ENCODE measurements around the gene ATXN2L. TPM values are rescaled to one million over a fixed set of nuclear protein-coding genes. Genes with fewer than 3 reads are reported as not detected.

ATXN2L gene
- total RNA-seq, 2 experiments from 2014 or later: 298 to 319 TPM

GRCh38 chr16:28823291-28823872, 583 bp downstream of the ATXN2L start:
- POLR2A ChIA-PET: interaction anchor here (0.7 to 4.3 kb wide), 5 partner anchors 15 to 526 kb away, joined by 3 to 33 read pairs (median 7); partner anchors contain the start of genes SH2B1 and TUFM
- CTCF ChIA-PET: interaction anchor here (1.5 kb wide), 1 partner anchor 40 kb away, joined by 3 read pairs; no protein-coding TSS in a partner anchor
- H3K27me3 Mint-ChIP-seq: no peaks in the 10 kb centered on the region
- DNase-seq (no peak), ATAC-seq (peak; percentile 0)
- peaks cover 46% of the 10 kb centered on the region for H3K36me3 Mint-ChIP-seq (ENCODE audit: low read depth)
- no peaks in the 10 kb centered on the region for H3K9me3 Mint-ChIP-seq (ENCODE audit: low read depth)
- H3K4me3 Mint-ChIP-seq: peak overlapping the region; percentile 96
- intact Hi-C loops (cut with DNase I, micrococcal nuclease): loop anchor here (2.0 to 10.0 kb wide), 9 partner anchors 127 to 1835 kb away; partner anchors contain the start of genes FBRS (in 1 of the 2), INO80E (in 1 of the 2), MYL11 (in 1 of the 2) and NFATC2IP (in 1 of the 2)
- H3K27ac Mint-ChIP-seq: peak overlapping the region; percentile 100
- peaks cover 45% of the 10 kb centered on the region for H3K4me1 Mint-ChIP-seq

GRCh38 chr16:28823873-28824716, 1.3 kb downstream of the ATXN2L start:
- Mint-ChIP-seq H3K27me3 (no peaks in the 10 kb centered on the region), H3K9me3 (ENCODE audit: low read depth) (no peaks in the 10 kb centered on the region), H3K4me3 (peak overlapping the region; percentile 96), H3K27ac (peak overlapping the region; percentile 100), H3K36me3 (ENCODE audit: low read depth) (peaks cover 49% of the 10 kb centered on the region), H3K4me1 (peaks cover 45% of the 10 kb centered on the region)
- ATAC-seq: peak; percentile 80
- DNase-seq: peak; percentile 98
- ChIA-PET CTCF (interaction anchor here (0.6 to 1.5 kb wide), 2 partner anchors 12 to 39 kb away, joined by 3 read pairs; no protein-coding TSS in a partner anchor), POLR2A (interaction anchor here (0.7 to 4.3 kb wide), 7 partner anchors 12 to 527 kb away, joined by 3 to 33 read pairs (median 7); partner anchors contain the start of genes SH2B1 and TUFM)
- intact Hi-C loops (cut with DNase I, micrococcal nuclease): loop anchor here (1.0 to 10.0 kb wide), 16 partner anchors 22 to 1835 kb away; partner anchors contain the start of genes NFATC2IP (in 2 of the 2), TUFM (in 2 of the 2), ALDOA (in 1 of the 2) and FBRS (in 1 of the 2)

- Mint-ChIP-seq H3K36me3 (ENCODE audit: low read depth) (peaks cover 54% of the 10 kb centered on the region), H3K9me3 (ENCODE audit: low read depth) (no peaks in the 10 kb centered on the region), H3K27ac (peak overlapping the region; percentile 100), H3K27me3 (no peaks in the 10 kb centered on the region), H3K4me3 (peak overlapping the region; percentile 96), H3K4me1 (peaks cover 45% of the 10 kb centered on the region)
- DNase-seq (no peak), ATAC-seq (no peak)
- ChIA-PET CTCF (interaction anchor here (0.6 kb wide), 1 partner anchor 13 kb away, joined by 3 read pairs; no protein-coding TSS in a partner anchor), POLR2A (interaction anchor here (1.0 to 4.3 kb wide), 3 partner anchors 12 to 21 kb away, joined by 4 to 33 read pairs (median 7); partner anchors contain the start of gene TUFM)
- intact Hi-C loops (cut with DNase I, micrococcal nuclease): loop anchor here (1.0 to 10.0 kb wide), 11 partner anchors 22 to 1550 kb away; partner anchors contain the start of genes TUFM (in 2 of the 2), ALDOA (in 1 of the 2), MYL11 (in 1 of the 2) and NFATC2IP (in 1 of the 2)
These were observed 1.8 kb downstream of the ATXN2L start for GRCh38 chr16:28824717-28824973.

GRCh38 chr16:28826141-28826540, 3.3 kb downstream of the ATXN2L start:
- Mint-ChIP-seq H3K27me3 (no peaks in the 10 kb centered on the region), H3K27ac (peak overlapping the region; percentile 72), H3K4me1 (peaks cover 40% of the 10 kb centered on the region), H3K36me3 (ENCODE audit: low read depth) (peaks cover 65% of the 10 kb centered on the region), H3K9me3 (ENCODE audit: low read depth) (no peaks in the 10 kb centered on the region), H3K4me3 (no peak overlapping the region)
- ChIA-PET CTCF (no interaction called here), POLR2A (interaction anchor here (2.5 kb wide), 1 partner anchor 11 kb away, joined by 18 read pairs; no protein-coding TSS in a partner anchor)
- DNase-seq (no peak), ATAC-seq (no peak)
- intact Hi-C loops (cut with DNase I, micrococcal nuclease): loop anchor here in 1 of 2 experiments (10.0 kb wide), 2 partner anchors 1269 to 1549 kb away; partner anchors contain the start of genes MYL11, TBC1D10B, TBX6 and YPEL3

- intact Hi-C loops (cut with DNase I, micrococcal nuclease): loop anchor here in 1 of 2 experiments (10.0 kb wide), 2 partner anchors 1265 to 1545 kb away; partner anchors contain the start of genes MYL11, TBC1D10B, TBX6 and YPEL3
- H3K4me3 Mint-ChIP-seq: no peak overlapping the region
- no peaks in the 10 kb centered on the region for H3K9me3 Mint-ChIP-seq (ENCODE audit: low read depth)
- no peak overlapping the region for H3K27ac Mint-ChIP-seq
- H3K36me3 Mint-ChIP-seq (ENCODE audit: low read depth): peaks cover 91% of the 10 kb centered on the region
- no peaks in the 10 kb centered on the region for H3K27me3 Mint-ChIP-seq
- DNase-seq: no peak
- ATAC-seq: no peak
- ChIA-PET POLR2A (interaction anchor here (0.9 kb wide), 1 partner anchor 10 kb away, joined by 4 read pairs; no protein-coding TSS in a partner anchor), CTCF (interaction anchor here (0.6 kb wide), 2 partner anchors 955 to 1019 kb away, joined by 3 to 4 read pairs; no protein-coding TSS in a partner anchor)
- H3K4me1 Mint-ChIP-seq: peaks cover 29% of the 10 kb centered on the region
These were observed 6.9 kb downstream of the ATXN2L start for GRCh38 chr16:28829747-28830146.

GRCh38 chr16:28830531-28830930, 7.7 kb downstream of the ATXN2L start:
- CTCF ChIA-PET: interaction anchor here (0.6 kb wide), 2 partner anchors 955 to 1018 kb away, joined by 3 to 4 read pairs; no protein-coding TSS in a partner anchor
- peaks cover 22% of the 10 kb centered on the region for H3K4me1 Mint-ChIP-seq
- no peak for ATAC-seq
- POLR2A ChIA-PET: interaction anchor here (0.6 kb wide), 1 partner anchor 26 kb away, joined by 4 read pairs; no protein-coding TSS in a partner anchor
- intact Hi-C loops (cut with DNase I, micrococcal nuclease): no loop called here
- H3K36me3 Mint-ChIP-seq (ENCODE audit: low read depth): peaks cover 90% of the 10 kb centered on the region
- H3K4me3 Mint-ChIP-seq: no peak overlapping the region
- H3K27me3 Mint-ChIP-seq: no peaks in the 10 kb centered on the region
- DNase-seq: no peak
- H3K27ac Mint-ChIP-seq: no peak overlapping the region
- H3K9me3 Mint-ChIP-seq (ENCODE audit: low read depth): no peaks in the 10 kb centered on the region

GRCh38 chr16:28834349-28834748, 11.6 kb downstream of the ATXN2L start:
- intact Hi-C loops (cut with DNase I, micrococcal nuclease): no loop called here
- Mint-ChIP-seq H3K27me3 (no peaks in the 10 kb centered on the region), H3K4me3 (no peak overlapping the region), H3K9me3 (ENCODE audit: low read depth) (no peaks in the 10 kb centered on the region), H3K4me1 (peaks cover 19% of the 10 kb centered on the region), H3K27ac (no peak overlapping the region), H3K36me3 (ENCODE audit: low read depth) (peaks cover 82% of the 10 kb centered on the region)
- ChIA-PET POLR2A (no interaction called here), CTCF (no interaction called here)
- ATAC-seq (no peak), DNase-seq (no peak)

GRCh38 chr16:28834873-28835863, 12.4 kb downstream of the ATXN2L start:
- H3K9me3 Mint-ChIP-seq (ENCODE audit: low read depth): no peaks in the 10 kb centered on the region
- CTCF ChIA-PET: no interaction called here
- no peak overlapping the region for H3K4me3 Mint-ChIP-seq
- no peaks in the 10 kb centered on the region for H3K27me3 Mint-ChIP-seq
- H3K36me3 Mint-ChIP-seq (ENCODE audit: low read depth): peaks cover 77% of the 10 kb centered on the region
- H3K4me1 Mint-ChIP-seq: peaks cover 19% of the 10 kb centered on the region
- ATAC-seq (no peak), DNase-seq (no peak)
- H3K27ac Mint-ChIP-seq: no peak overlapping the region
- POLR2A ChIA-PET: no interaction called here
- intact Hi-C loops (cut with DNase I, micrococcal nuclease): no loop called here

- DNase-seq (no peak), ATAC-seq (no peak)
- intact Hi-C loops (cut with DNase I, micrococcal nuclease): no loop called here
- POLR2A ChIA-PET: interaction anchor here (0.6 to 3.4 kb wide), 4 partner anchors 9 to 14 kb away, joined by 3 to 18 read pairs (median 4); no protein-coding TSS in a partner anchor
- CTCF ChIA-PET: no interaction called here
- Mint-ChIP-seq H3K27ac (no peak overlapping the region), H3K27me3 (no peaks in the 10 kb centered on the region), H3K4me1 (peaks cover 19% of the 10 kb centered on the region), H3K4me3 (no peak overlapping the region), H3K36me3 (ENCODE audit: low read depth) (peaks cover 68% of the 10 kb centered on the region), H3K9me3 (ENCODE audit: low read depth) (no peaks in the 10 kb centered on the region)
These were observed 13.3 kb downstream of the ATXN2L start for GRCh38 chr16:28835864-28836760.

GRCh38 chr16:28836761-28837064, 13.9 kb downstream of the ATXN2L start:
- Mint-ChIP-seq H3K4me1 (peaks cover 19% of the 10 kb centered on the region), H3K36me3 (ENCODE audit: low read depth) (peaks cover 67% of the 10 kb centered on the region), H3K4me3 (no peak overlapping the region), H3K9me3 (ENCODE audit: low read depth) (no peaks in the 10 kb centered on the region), H3K27me3 (no peaks in the 10 kb centered on the region), H3K27ac (no peak overlapping the region)
- ATAC-seq (no peak), DNase-seq (no peak)
- ChIA-PET CTCF (no interaction called here), POLR2A (interaction anchor here (0.6 to 3.4 kb wide), 5 partner anchors 9 to 601 kb away, joined by 3 to 18 read pairs (median 5); no protein-coding TSS in a partner anchor)
- intact Hi-C loops (cut with DNase I, micrococcal nuclease): no loop called here

Data from activated CD4-positive, alpha-beta T cell treated with anti-CD3 and anti-CD28 coated beads for 36 hours (primary cell).